HepG2 (cell line): Measurements from ENCODE around the gene ZMIZ2. TPM values are rescaled to one million over a fixed set of nuclear protein-coding genes. Genes with fewer than 3 reads are reported as not detected.

Experiments used
- ATAC-seq: fragments of 200-7000 bp; cut with Tn5 transposase; 3 replicates; pipeline ENCODE4 v1.9.1; 2020; ENCODE audit warnings: mild to moderate bottlenecking, moderate library complexity
- BruUV-seq: library from RNA; stranded (reverse); fragments of 400-500 nt; replicated peaks from 2 replicates; lab custom pipeline; 2021; lab: Mats Ljungman, UMichigan
- CTCF ChIA-PET: fragments of 300-600 bp; formaldehyde crosslinking; extraction: SDS; loops from one replicate; lab custom pipeline; 2021; ENCODE audit warnings: low total read pairs, inconsistent platforms, low intra/inter-chr PET ratio; lab: Yijun Ruan, JAX
- POLR2A ChIA-PET: fragments of 350-600 bp; sonication (Branson Sonifier 250); formaldehyde crosslinking; loops from one replicate; lab custom pipeline; 2020; ENCODE audit warnings: antibody characterized with exemption, inconsistent platforms; lab: Yijun Ruan, JAX
- DNase-seq: peaks from one replicate; pipeline ENCODE4 v3.0.0-alpha.2; 2015; ENCODE audit warnings: low spot score
- FAIRE-seq: peaks from 3 replicates; lab custom pipeline; 2011; peaks lifted over from hg19 to GRCh38; lab: Jason Lieb, UNC
- H2AFZ ChIP-seq: one replicate; pipeline ENCODE4 v1.6.1; 2011; ENCODE audit warnings: low read length, inconsistent platforms
- H3K27ac ChIP-seq: fragments of 300-600 bp; 3 replicates; pipeline ENCODE4 v1.8.0; 2011; ENCODE audit warnings: mixed run types, mild to moderate bottlenecking, mixed read lengths, low read length, inconsistent platforms; ENCODE audit not compliant: insufficient read depth; ENCODE audit errors: extremely low read length
- H3K27me3 ChIP-seq, 2 experiments: fragments of 200-600 bp in 1 of 2; 2 replicates in 1 of 2; 3 replicates in 1 of 2; pipeline versions ENCODE4 v1.6.0 to v1.8.0; 2011; ENCODE audit warnings: low read length in 2 of 2, mild to moderate bottlenecking in 2 of 2, moderate library complexity in 2 of 2, inconsistent platforms in 1 of 2; ENCODE audit not compliant: insufficient read depth in 2 of 2, control insufficient read depth in 1 of 2
- H3K36me3 ChIP-seq, 2 experiments: fragments of 200-600 bp in 1 of 2; replicated peaks in 1 of 2; 2 replicates in 1 of 2; 3 replicates in 1 of 2; pipeline versions ENCODE4 v1.5.1 to v1.8.0; 2011; ENCODE audit warnings: low read length in 2 of 2, inconsistent platforms in 1 of 2; ENCODE audit not compliant: insufficient read depth in 2 of 2, control insufficient read depth in 1 of 2
- H3K4me1 ChIP-seq: 2 replicates; pipeline ENCODE4 v1.5.1; 2012; ENCODE audit warnings: low read length, inconsistent platforms; ENCODE audit not compliant: insufficient read depth
- H3K4me2 ChIP-seq: 2 replicates; pipeline ENCODE4 v1.6.0; 2011; ENCODE audit warnings: low read depth, low read length, inconsistent platforms
- H3K4me3 ChIP-seq, 3 experiments: fragments of 200-600 bp in 1 of 3; sonication (generic), shearing (Covaris generic) in 1 of 3; replicated peaks in 1 of 3; 2 replicates each; pipeline ENCODE4 v1.5.1; 2011 to 2016; ENCODE audit warnings: low read length in 3 of 3, inconsistent platforms in 2 of 3, low read depth in 2 of 3, mild to moderate bottlenecking in 2 of 3, control low read depth in 1 of 3, mixed read lengths in 1 of 3; ENCODE audit not compliant: insufficient read depth in 1 of 3
- H3K79me2 ChIP-seq: one replicate; pipeline ENCODE4 v1.6.1; 2011; ENCODE audit warnings: low read length, inconsistent platforms; ENCODE audit not compliant: insufficient read depth
- H3K9ac ChIP-seq: 2 replicates; pipeline ENCODE4 v1.6.0; 2011; ENCODE audit warnings: mild to moderate bottlenecking, low read depth, low read length, inconsistent platforms; ENCODE audit not compliant: insufficient read depth
- H3K9me3 ChIP-seq: 2 replicates; pipeline ENCODE4 v1.5.1; 2012; ENCODE audit warnings: mild to moderate bottlenecking, low read length
- H4K20me1 ChIP-seq: 2 replicates; pipeline ENCODE4 v1.6.0; 2011; ENCODE audit warnings: inconsistent platforms, mild to moderate bottlenecking, low read length, moderate library complexity; ENCODE audit not compliant: insufficient read depth
- BORCS8-MEF2B ChIP-seq: sonication (generic); formaldehyde crosslinking; IDR thresholded peaks from 2 replicates; pipeline ENCODE4 v1.8.0; 2022; ENCODE audit warnings: mild to moderate bottlenecking, missing genetic modification reagents
- CBFB ChIP-seq: sonication (generic); formaldehyde crosslinking; IDR thresholded peaks from 2 replicates; pipeline ENCODE4 v1.4.0; 2020; ENCODE audit warnings: missing genetic modification reagents
- MATR3 ChIP-seq: sonication (generic); formaldehyde crosslinking; IDR thresholded peaks from 2 replicates; pipeline ENCODE4 v1.4.0; 2020; ENCODE audit warnings: missing genetic modification reagents
- PAF1 ChIP-seq: IDR thresholded peaks from 2 replicates; pipeline ENCODE4 v1.6.1; 2016; ENCODE audit warnings: missing genetic modification reagents, missing compliant biosample characterization
- TEF ChIP-seq: sonication (generic); formaldehyde crosslinking; IDR thresholded peaks from 2 replicates; pipeline ENCODE4 v1.5.0; 2020; ENCODE audit warnings: missing genetic modification reagents
- ZNF207 ChIP-seq: fragments of 450-650 bp; IDR thresholded peaks from 2 replicates; pipeline ENCODE4 v1.6.1; 2016; ENCODE audit warnings: antibody characterized with exemption, borderline replicate concordance
- ZNF550 ChIP-seq: sonication (generic); formaldehyde crosslinking; IDR thresholded peaks from 2 replicates; pipeline ENCODE4 v1.4.0; 2020; ENCODE audit warnings: mild to moderate bottlenecking, missing genetic modification reagents, borderline replicate concordance
- ZNF562 ChIP-seq: sonication (generic); formaldehyde crosslinking; IDR thresholded peaks from 2 replicates; pipeline ENCODE4 v1.8.0; 2022; ENCODE audit warnings: missing genetic modification reagents, borderline replicate concordance
- ZSCAN29 ChIP-seq: sonication (generic); formaldehyde crosslinking; conservative IDR thresholded peaks from 2 replicates; pipeline ENCODE4 v1.4.0; 2020; ENCODE audit warnings: mild to moderate bottlenecking, missing genetic modification reagents
- WGBS: methylation state at CpG from one replicate; pipeline ENCODE4 v1.1.6; 2017; ENCODE audit warnings: low lambda C conversion rate; 5-methylcytosine and 5-hydroxymethylcytosine counted together
- in situ Hi-C: cut with HindIII; loops from 2 replicates; pipeline ENCODE4 v1.10.0; 2017; ENCODE audit warnings: low pct_unique_long_range_greater_than_20kb; ENCODE audit not compliant: extremely low pct_ligation_motif_present
- intact Hi-C: fragments of 100-400 bp; cut with micrococcal nuclease; formaldehyde crosslinking; loops from one replicate; pipeline ENCODE4 v1.10.0; 2022; ENCODE audit not compliant: unreplicated experiment
- polyA plus RNA-seq, 8 experiments: library from polyadenylated mRNA; depleted of rRNA in 3 of 8; stranded (reverse) in 7 of 8; unstranded in 1 of 8; fragments of >200 nt; fragmentation: Illumina TruSeq in 4 of 8; extraction: Trizol in 4 of 8; gene quantifications; 2 replicates each; pipeline versions ENCODE4 v1.2.1 to v1.2.3, GENCODE V29; 2011 to 2016; ENCODE audit warnings: low read depth in 4 of 8, missing spikeins in 1 of 8, mixed read lengths in 1 of 8; ENCODE audit not compliant: insufficient read depth in 1 of 8
- total RNA-seq, 5 experiments: library from RNA; depleted of rRNA; stranded (reverse); fragments of >200 nt; fragmentation: Illumina TruSeq; extraction: Trizol; gene quantifications; 2 replicates each; pipeline ENCODE4 v1.2.3, GENCODE V29; 2016; ENCODE audit warnings: low read depth in 1 of 5
- TF ChIP-seq, protein P1 (sequence below): sonication (generic); formaldehyde crosslinking; IDR thresholded peaks from 2 replicates; pipeline ENCODE4 v1.8.0; 2022; ENCODE audit warnings: mild to moderate bottlenecking, missing genetic modification reagents, moderate library complexity
- TF ChIP-seq, protein P2 (sequence below): sonication (generic); formaldehyde crosslinking; IDR thresholded peaks from 2 replicates; pipeline ENCODE4 v1.5.0; 2020; ENCODE audit warnings: mild to moderate bottlenecking, missing genetic modification reagents, borderline replicate concordance
- TF ChIP-seq, protein P3 (sequence below), 2 experiments: fragments of 450-650 bp in 1 of 2; sonication (generic) in 1 of 2; formaldehyde crosslinking in 1 of 2; IDR thresholded peaks; 2 replicates each; pipeline versions ENCODE4 v1.6.1 to v1.8.0; 2016 to 2022; ENCODE audit warnings: antibody characterized with exemption in 1 of 2, mild to moderate bottlenecking in 1 of 2, missing genetic modification reagents in 1 of 2

Gene ZMIZ2
- total and polyA plus RNA-seq, 2 of the 13 experiments (the other 11 are each of a cell fraction or from before 2014, with no cell fraction given): 4.9 to 7.9 TPM

DNA sequence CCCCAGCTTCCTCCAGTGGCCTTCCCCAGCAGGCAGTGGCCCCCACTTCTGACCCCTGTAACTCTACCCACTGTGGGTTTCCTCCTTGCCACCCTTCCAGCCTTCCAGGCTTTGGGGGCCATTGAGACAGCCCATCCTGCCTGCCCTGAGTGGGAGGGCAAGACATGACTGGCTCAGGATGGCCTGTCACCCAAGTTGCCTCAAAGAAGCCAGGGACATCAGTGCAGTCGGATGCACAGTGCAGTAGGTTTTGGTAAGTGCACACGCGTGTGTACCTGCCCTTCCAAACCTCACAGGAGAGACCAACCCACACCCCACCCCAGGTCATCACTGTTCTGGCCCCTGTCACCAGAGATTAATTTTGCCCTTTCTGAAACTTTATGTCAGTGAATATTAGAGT, 22.7 kb downstream of the ZMIZ2 start:
- DNase-seq: no peak
- CTCF ChIA-PET: no interaction called here
- no peaks in the 10 kb centered on the region for H3K79me2 ChIP-seq
- no peak for ATAC-seq
- no peak overlapping the region for H3K27ac ChIP-seq
- no peaks in the 10 kb centered on the region for H4K20me1 ChIP-seq
- no peak for FAIRE-seq
- no TSS peak for BruUV-seq
- intact Hi-C loops: no loop called here
- H3K4me1 ChIP-seq: peaks cover 35% of the 10 kb centered on the region
- no peak overlapping the region for H3K9ac ChIP-seq
- in situ Hi-C loops: loop anchor here (25.0 kb wide), 1 partner anchor 184 kb away; the partner anchor contains the start of gene TMED4
- no peaks in the 10 kb centered on the region for H3K9me3 ChIP-seq
- no CpG with 5 or more reads among the region's 3 CpGs for WGBS
- no peak overlapping the region for H3K4me2 ChIP-seq
- H3K27me3 ChIP-seq: no peaks in the 10 kb centered on the region
- peaks cover 4 to 9% of the 10 kb centered on the region in 2 experiments; a peak in 3 of 5 replicates for H3K36me3 ChIP-seq
- H3K4me3 ChIP-seq: no peak overlapping the region
- POLR2A ChIA-PET: no interaction called here
- no peak overlapping the region for H2AFZ ChIP-seq
- no peak for TF ChIP-seq BORCS8-MEF2B
- TF ChIP-seq, protein P1, sequence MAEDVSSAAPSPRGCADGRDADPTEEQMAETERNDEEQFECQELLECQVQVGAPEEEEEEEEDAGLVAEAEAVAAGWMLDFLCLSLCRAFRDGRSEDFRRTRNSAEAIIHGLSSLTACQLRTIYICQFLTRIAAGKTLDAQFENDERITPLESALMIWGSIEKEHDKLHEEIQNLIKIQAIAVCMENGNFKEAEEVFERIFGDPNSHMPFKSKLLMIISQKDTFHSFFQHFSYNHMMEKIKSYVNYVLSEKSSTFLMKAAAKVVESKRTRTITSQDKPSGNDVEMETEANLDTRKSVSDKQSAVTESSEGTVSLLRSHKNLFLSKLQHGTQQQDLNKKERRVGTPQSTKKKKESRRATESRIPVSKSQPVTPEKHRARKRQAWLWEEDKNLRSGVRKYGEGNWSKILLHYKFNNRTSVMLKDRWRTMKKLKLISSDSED (CRISPR knock-in tag): no peak
- TF ChIP-seq, protein P2, sequence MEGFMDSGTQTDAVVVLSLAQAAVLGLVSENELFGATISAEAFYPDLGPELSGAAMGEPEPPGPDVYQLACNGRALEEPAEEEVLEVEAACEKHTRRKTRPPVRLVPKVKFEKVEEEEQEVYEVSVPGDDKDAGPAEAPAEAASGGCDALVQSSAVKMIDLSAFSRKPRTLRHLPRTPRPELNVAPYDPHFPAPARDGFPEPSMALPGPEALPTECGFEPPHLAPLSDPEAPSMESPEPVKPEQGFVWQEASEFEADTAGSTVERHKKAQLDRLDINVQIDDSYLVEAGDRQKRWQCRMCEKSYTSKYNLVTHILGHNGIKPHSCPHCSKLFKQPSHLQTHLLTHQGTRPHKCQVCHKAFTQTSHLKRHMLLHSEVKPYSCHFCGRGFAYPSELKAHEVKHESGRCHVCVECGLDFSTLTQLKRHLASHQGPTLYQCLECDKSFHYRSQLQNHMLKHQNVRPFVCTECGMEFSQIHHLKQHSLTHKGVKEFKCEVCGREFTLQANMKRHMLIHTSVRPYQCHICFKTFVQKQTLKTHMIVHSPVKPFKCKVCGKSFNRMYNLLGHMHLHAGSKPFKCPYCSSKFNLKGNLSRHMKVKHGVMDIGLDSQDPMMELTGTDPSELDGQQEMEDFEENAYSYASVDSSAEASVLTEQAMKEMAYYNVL (CRISPR knock-in tag): no peak
- TF ChIP-seq ZNF562: no peak
- no peak for TF ChIP-seq PAF1 (CRISPR knock-in tag)
- TF ChIP-seq, protein P3, sequence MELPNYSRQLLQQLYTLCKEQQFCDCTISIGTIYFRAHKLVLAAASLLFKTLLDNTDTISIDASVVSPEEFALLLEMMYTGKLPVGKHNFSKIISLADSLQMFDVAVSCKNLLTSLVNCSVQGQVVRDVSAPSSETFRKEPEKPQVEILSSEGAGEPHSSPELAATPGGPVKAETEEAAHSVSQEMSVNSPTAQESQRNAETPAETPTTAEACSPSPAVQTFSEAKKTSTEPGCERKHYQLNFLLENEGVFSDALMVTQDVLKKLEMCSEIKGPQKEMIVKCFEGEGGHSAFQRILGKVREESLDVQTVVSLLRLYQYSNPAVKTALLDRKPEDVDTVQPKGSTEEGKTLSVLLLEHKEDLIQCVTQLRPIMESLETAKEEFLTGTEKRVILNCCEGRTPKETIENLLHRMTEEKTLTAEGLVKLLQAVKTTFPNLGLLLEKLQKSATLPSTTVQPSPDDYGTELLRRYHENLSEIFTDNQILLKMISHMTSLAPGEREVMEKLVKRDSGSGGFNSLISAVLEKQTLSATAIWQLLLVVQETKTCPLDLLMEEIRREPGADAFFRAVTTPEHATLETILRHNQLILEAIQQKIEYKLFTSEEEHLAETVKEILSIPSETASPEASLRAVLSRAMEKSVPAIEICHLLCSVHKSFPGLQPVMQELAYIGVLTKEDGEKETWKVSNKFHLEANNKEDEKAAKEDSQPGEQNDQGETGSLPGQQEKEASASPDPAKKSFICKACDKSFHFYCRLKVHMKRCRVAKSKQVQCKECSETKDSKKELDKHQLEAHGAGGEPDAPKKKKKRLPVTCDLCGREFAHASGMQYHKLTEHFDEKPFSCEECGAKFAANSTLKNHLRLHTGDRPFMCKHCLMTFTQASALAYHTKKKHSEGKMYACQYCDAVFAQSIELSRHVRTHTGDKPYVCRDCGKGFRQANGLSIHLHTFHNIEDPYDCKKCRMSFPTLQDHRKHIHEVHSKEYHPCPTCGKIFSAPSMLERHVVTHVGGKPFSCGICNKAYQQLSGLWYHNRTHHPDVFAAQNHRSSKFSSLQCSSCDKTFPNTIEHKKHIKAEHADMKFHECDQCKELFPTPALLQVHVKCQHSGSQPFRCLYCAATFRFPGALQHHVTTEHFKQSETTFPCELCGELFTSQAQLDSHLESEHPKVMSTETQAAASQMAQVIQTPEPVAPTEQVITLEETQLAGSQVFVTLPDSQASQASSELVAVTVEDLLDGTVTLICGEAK (IDR thresholded peaks at IDR 0.05): no peak
- TF ChIP-seq, protein P3 (CRISPR knock-in tag; IDR thresholded peaks at IDR 0.05): no peak
- no peak for TF ChIP-seq MATR3 (CRISPR knock-in tag)
- TF ChIP-seq TEF (CRISPR knock-in tag): no peak
- no peak for TF ChIP-seq ZNF550 (CRISPR knock-in tag)
- no peak for TF ChIP-seq CBFB
- TF ChIP-seq ZNF207: no peak
- TF ChIP-seq ZSCAN29 (CRISPR knock-in tag): no peak
